Right atrium auricular region (tissue), 2 donors: Measurements from ENCODE around the gene ADGRF5. TPM values are rescaled to one million over a fixed set of nuclear protein-coding genes. Genes with fewer than 3 reads are reported as not detected.

ENCODE experiments used
- DNase-seq: peaks from one replicate; pipeline ENCODE4 v3.0.0-alpha.2; 2019; ENCODE audit warnings: low spot score
- H3K27ac ChIP-seq, 2 donors: fragments of 200-600 bp; sonication (generic); 1 replicate in 1 of 2; 2 replicates in 1 of 2; pipeline ENCODE4 v1.5.1; 2016 to 2019
- H3K27me3 ChIP-seq, 2 donors: fragments of 200-600 bp; sonication (generic); one replicate each; pipeline versions ENCODE4 v1.5.1 to v1.6.0; 2017 to 2019
- H3K36me3 ChIP-seq: fragments of 200-600 bp; sonication (generic); one replicate; pipeline ENCODE4 v1.5.1; 2016
- H3K4me1 ChIP-seq, 2 donors: fragments of 200-600 bp; sonication (generic); one replicate each; pipeline versions ENCODE4 v1.5.1 to v1.6.0; 2017 to 2019
- H3K4me3 ChIP-seq, 2 donors: fragments of 200-600 bp; sonication (generic); 1 replicate in 1 of 2; 2 replicates in 1 of 2; pipeline ENCODE4 v1.5.1; 2017 to 2019; ENCODE audit warnings: mild to moderate bottlenecking in 1 of 2, moderate library complexity in 1 of 2
- H3K9me3 ChIP-seq, 2 donors: fragments of 200-600 bp; sonication (generic); one replicate each; pipeline ENCODE4 v1.5.1; 2019
- CTCF ChIP-seq, 2 donors: fragments of 200-600 bp; sonication (generic); IDR thresholded peaks; one replicate each; pipeline ENCODE4 v1.5.1; 2019; ENCODE audit warnings: antibody characterized with exemption in 2 of 2
- total RNA-seq, 2 donors: library from RNA; depleted of rRNA; stranded (reverse); fragments of >200 nt; gene quantifications; one replicate each; pipeline ENCODE4 v1.1.0, GENCODE V29; 2016

Gene ADGRF5
- 10 to 100 TPM; 38.4 to 59.4 TPM for total RNA-seq

GRCh38 chr6:46921731-46922130 lies at the start of gene ADGRF5:
Gene ADGRF5, minus strand, starts transcription at chr6:46921938. Its CDS starts 15,176 bp downstream, at chr6:46906762.
- H3K4me3 ChIP-seq = peak within 1 kb of the TSS; percentile 37 to 49
- no peak for TF ChIP-seq CTCF (IDR thresholded peaks at IDR 0.05)
- no peaks in the 10 kb centered on the region for H3K27me3 ChIP-seq
- no peak for DNase-seq
- peaks cover 0 to 31% of the 10 kb centered on the region in 2 donors for H3K4me1 ChIP-seq
- no peaks in the 10 kb centered on the region for H3K36me3 ChIP-seq
- H3K9me3 ChIP-seq = no peaks in the 10 kb centered on the region
- peak within 1 kb of the TSS; percentile 74 to 77 for H3K27ac ChIP-seq

GRCh38 chr6:46969206-46969605 lies 47.5 kb upstream of the ADGRF5 start:
- Histone ChIP-seq H3K27me3 (no peaks in the 10 kb centered on the region), H3K27ac (no peak overlapping the region), H3K4me3 (no peak overlapping the region), H3K9me3 (no peaks in the 10 kb centered on the region), H3K36me3 (no peaks in the 10 kb centered on the region), H3K4me1 (peaks cover 0 to 13% of the 10 kb centered on the region in 2 donors)
- TF ChIP-seq CTCF (IDR thresholded peaks at IDR 0.05) = no peak
- DNase-seq = no peak

- Histone ChIP-seq H3K9me3 (no peaks in the 10 kb centered on the region), H3K27ac (no peak overlapping the region), H3K36me3 (no peaks in the 10 kb centered on the region), H3K4me3 (no peak overlapping the region), H3K4me1 (peaks cover 0 to 26% of the 10 kb centered on the region in 2 donors), H3K27me3 (no peaks in the 10 kb centered on the region)
- TF ChIP-seq CTCF (IDR thresholded peaks at IDR 0.05) = no peak
- no peak for DNase-seq
These were observed 46.1 kb upstream of the ADGRF5 start for GRCh38 chr6:46967826-46968349.

GRCh38 chr6:46964716-46965519 lies 43.2 kb upstream of the ADGRF5 start:
- no peaks in the 10 kb centered on the region for H3K36me3 ChIP-seq
- H3K4me1 ChIP-seq = peaks cover 0 to 30% of the 10 kb centered on the region in 2 donors
- H3K4me3 ChIP-seq = no peak overlapping the region
- H3K27me3 ChIP-seq = no peaks in the 10 kb centered on the region
- no peaks in the 10 kb centered on the region for H3K9me3 ChIP-seq
- DNase-seq = no peak
- no peak overlapping the region for H3K27ac ChIP-seq
- TF ChIP-seq CTCF (IDR thresholded peaks at IDR 0.05) = no peak

- H3K27ac ChIP-seq = no peak overlapping the region
- H3K9me3 ChIP-seq = no peaks in the 10 kb centered on the region
- H3K27me3 ChIP-seq = no peaks in the 10 kb centered on the region
- H3K4me1 ChIP-seq = peaks cover 0 to 30% of the 10 kb centered on the region in 2 donors
- no peak overlapping the region for H3K4me3 ChIP-seq
- no peak for TF ChIP-seq CTCF (IDR thresholded peaks at IDR 0.05)
- no peak for DNase-seq
- no peaks in the 10 kb centered on the region for H3K36me3 ChIP-seq
These were observed 41.9 kb upstream of the ADGRF5 start for GRCh38 chr6:46963626-46964025.
